H1 (cell line): Measurements from ENCODE around the gene RMND5A. TPM values are rescaled to one million over a fixed set of nuclear protein-coding genes. Genes with fewer than 3 reads are reported as not detected.

Experiments used
- CTCF ChIA-PET: fragments of 300-600 bp; sonication (Branson Sonifier 250); formaldehyde crosslinking; loops from one replicate; lab custom pipeline; 2021; ENCODE audit not compliant: partially characterized antibody; lab: Charles Lee
- POLR2A ChIA-PET: fragments of 300-600 bp; sonication (Branson Sonifier 250); formaldehyde crosslinking; loops from one replicate; lab custom pipeline; 2021; ENCODE audit warnings: inconsistent platforms; ENCODE audit not compliant: partially characterized antibody; lab: Charles Lee
- DNase-seq, 2 experiments: peaks; one replicate each; pipeline versions ENCODE4 v3.0.0 to v3.0.0-alpha.2; 2010 to 2022; ENCODE audit warnings: low spot score in 2 of 2, low read depth in 1 of 2, mixed read lengths in 1 of 2
- FAIRE-seq: peaks from 2 replicates; lab custom pipeline; 2011; peaks lifted over from hg19 to GRCh38; lab: Jason Lieb, UNC
- H2AFZ ChIP-seq: 2 replicates; pipeline ENCODE4 v1.8.1; 2012; ENCODE audit warnings: low read length, inconsistent platforms
- H2AK5ac ChIP-seq: 2 replicates; pipeline ENCODE4 v1.6.1; 2013; ENCODE audit warnings: low read depth, low read length
- H2BK120ac ChIP-seq: replicated peaks from 2 replicates; pipeline ENCODE3; 2013; ENCODE audit warnings: low read depth, low read length, inconsistent platforms
- H2BK12ac ChIP-seq: 2 replicates; pipeline ENCODE4 v1.6.1; 2013; ENCODE audit warnings: low read depth, low read length
- H2BK15ac ChIP-seq: 2 replicates; pipeline ENCODE4 v1.6.1; 2013; ENCODE audit warnings: low read length
- H2BK20ac ChIP-seq: 2 replicates; pipeline ENCODE4 v1.6.1; 2013; ENCODE audit warnings: low read length
- H2BK5ac ChIP-seq: 2 replicates; pipeline ENCODE4 v1.6.1; 2013; ENCODE audit warnings: low read depth, low read length
- H3K14ac ChIP-seq: 2 replicates; pipeline ENCODE4 v1.6.1; 2013; ENCODE audit warnings: inconsistent platforms; ENCODE audit not compliant: insufficient read length
- H3K18ac ChIP-seq: 2 replicates; pipeline ENCODE4 v1.6.1; 2013; ENCODE audit warnings: low read length; ENCODE audit errors: extremely low read depth
- H3K23ac ChIP-seq: 2 replicates; pipeline ENCODE4 v1.6.1; 2013; ENCODE audit warnings: inconsistent platforms; ENCODE audit not compliant: insufficient read length
- H3K23me2 ChIP-seq: 2 replicates; pipeline ENCODE4 v1.6.1; 2013; ENCODE audit warnings: low read depth, low read length
- H3K27ac ChIP-seq: 2 replicates; pipeline ENCODE4 v1.6.1; 2011; ENCODE audit warnings: low read depth, low read length, inconsistent platforms
- H3K27me3 ChIP-seq, 4 experiments: replicated peaks in 1 of 4; 1 replicate in 1 of 4; 2 replicates in 3 of 4; pipeline versions ENCODE4 v1.6.1 to v1.8.1; 2011 to 2013; ENCODE audit warnings: low read length in 3 of 4, mild to moderate bottlenecking in 3 of 4, inconsistent platforms in 2 of 4, mixed read lengths in 2 of 4, moderate library complexity in 1 of 4; ENCODE audit not compliant: control insufficient read depth in 3 of 4, insufficient read depth in 3 of 4; ENCODE audit errors: extremely low read depth in 1 of 4
- H3K36me3 ChIP-seq, 4 experiments: 2 replicates each; pipeline versions ENCODE4 v1.6.1 to v1.8.1; 2011 to 2013; ENCODE audit warnings: mild to moderate bottlenecking in 4 of 4, low read length in 3 of 4, moderate library complexity in 2 of 4, control low read depth in 1 of 4, inconsistent platforms in 1 of 4; ENCODE audit not compliant: insufficient read depth in 4 of 4, control insufficient read depth in 2 of 4
- H3K4ac ChIP-seq: replicated peaks from 2 replicates; pipeline ENCODE3; 2013; ENCODE audit warnings: low read length, low read depth, mixed read lengths, inconsistent platforms; ENCODE audit not compliant: insufficient read length
- H3K4me1 ChIP-seq, 4 experiments: replicated peaks in 1 of 4; 1 replicate in 1 of 4; 2 replicates in 3 of 4; pipeline versions ENCODE4 v1.6.1 to v1.8.1; 2011 to 2013; ENCODE audit warnings: low read length in 3 of 4, inconsistent platforms in 2 of 4, mixed read lengths in 1 of 4; ENCODE audit not compliant: insufficient read depth in 4 of 4, control insufficient read depth in 3 of 4
- H3K4me2 ChIP-seq, 2 experiments: 2 replicates each; pipeline versions ENCODE4 v1.6.1 to v1.8.1; 2011 to 2013; ENCODE audit warnings: low read depth in 2 of 2, low read length in 2 of 2, control low read depth in 1 of 2, inconsistent platforms in 1 of 2, mild to moderate bottlenecking in 1 of 2; ENCODE audit not compliant: insufficient read depth in 1 of 2
- H3K4me3 ChIP-seq, 4 experiments: fragments of 200-600, 300-600 bp in 1 of 4; sonication (generic), shearing (Covaris generic), sonication (Bioruptor Twin) in 1 of 4; 2 replicates each; pipeline versions ENCODE4 v1.5.1 to v1.8.1; 2011 to 2016; ENCODE audit warnings: low read length in 4 of 4, low read depth in 3 of 4, control low read depth in 2 of 4, inconsistent platforms in 2 of 4, mild to moderate bottlenecking in 2 of 4, mixed read lengths in 1 of 4, moderate library complexity in 1 of 4; ENCODE audit not compliant: insufficient read depth in 2 of 4; ENCODE audit errors: extremely low read depth in 1 of 4
- H3K56ac ChIP-seq: replicated peaks from 2 replicates; pipeline ENCODE3; 2013; ENCODE audit warnings: low read depth, mild to moderate bottlenecking, mixed read lengths, low read length, inconsistent platforms; ENCODE audit not compliant: insufficient read length
- H3K79me1 ChIP-seq: 2 replicates; pipeline ENCODE4 v1.6.1; 2013; ENCODE audit warnings: low read depth, low read length, control low read depth
- H3K79me2 ChIP-seq, 2 experiments: 2 replicates each; pipeline versions ENCODE4 v1.6.1 to v1.8.1; 2012 to 2013; ENCODE audit warnings: low read length in 2 of 2, mild to moderate bottlenecking in 2 of 2, inconsistent platforms in 1 of 2; ENCODE audit not compliant: insufficient read depth in 2 of 2, control insufficient read depth in 1 of 2
- H3K9ac ChIP-seq, 4 experiments: replicated peaks in 1 of 4; 1 replicate in 1 of 4; 2 replicates in 3 of 4; pipeline versions ENCODE4 v1.6.1 to v1.8.1; 2011 to 2013; ENCODE audit warnings: low read depth in 3 of 4, low read length in 3 of 4, control low read depth in 2 of 4, mild to moderate bottlenecking in 2 of 4, moderate library complexity in 2 of 4, inconsistent platforms in 1 of 4; ENCODE audit errors: extremely low read depth in 1 of 4
- H3K9me3 ChIP-seq, 2 experiments: 2 replicates each; pipeline versions ENCODE4 v1.6.1 to v1.8.1; 2012 to 2013; ENCODE audit warnings: mild to moderate bottlenecking in 2 of 2, moderate library complexity in 2 of 2, control low read depth in 1 of 2, inconsistent platforms in 1 of 2, low read depth in 1 of 2, low read length in 1 of 2, mixed read lengths in 1 of 2; ENCODE audit not compliant: insufficient read depth in 2 of 2
- H4K20me1 ChIP-seq, 2 experiments: replicated peaks in 1 of 2; 2 replicates each; pipeline versions ENCODE3 to v1.8.1; 2011 to 2013; ENCODE audit warnings: inconsistent platforms in 2 of 2, low read length in 2 of 2, mild to moderate bottlenecking in 1 of 2; ENCODE audit not compliant: insufficient read depth in 2 of 2, control insufficient read depth in 1 of 2
- H4K5ac ChIP-seq: 2 replicates; pipeline ENCODE4 v1.6.1; 2013; ENCODE audit warnings: low read length, low read depth, mixed read lengths, inconsistent platforms; ENCODE audit not compliant: insufficient read length
- H4K8ac ChIP-seq: 2 replicates; pipeline ENCODE4 v1.8.0; 2013; ENCODE audit warnings: mild to moderate bottlenecking, moderate library complexity, low read length, inconsistent platforms; ENCODE audit not compliant: insufficient read depth; ENCODE audit errors: extremely low read depth
- H4K91ac ChIP-seq: replicated peaks from 2 replicates; pipeline ENCODE3; 2013; ENCODE audit warnings: low read length, mixed read lengths, inconsistent platforms; ENCODE audit not compliant: insufficient read length
- BRCA1 ChIP-seq: IDR thresholded peaks from 2 replicates; pipeline ENCODE4 v1.6.1; 2012; ENCODE audit warnings: low read depth, low read length, improper control_type of control experiment
- CEBPB ChIP-seq: IDR thresholded peaks from 2 replicates; pipeline ENCODE4 v1.6.1; 2012; ENCODE audit warnings: low read depth, low read length
- KDM4A ChIP-seq: IDR thresholded peaks from one replicate; pipeline ENCODE4 v1.7.1; 2012; ENCODE audit warnings: low read depth, mild to moderate bottlenecking, moderate library complexity, low read length, inconsistent platforms; ENCODE audit not compliant: severe bottlenecking
- USF2 ChIP-seq: IDR thresholded peaks from 2 replicates; pipeline ENCODE4 v1.6.1; 2011; ENCODE audit warnings: low read length, improper control_type of control experiment
- WGBS, 2 experiments: shearing (Covaris generic) in 1 of 2; methylation state at CpG; one replicate each; pipeline versions ENCODE4 v1.1.6 to v1.1.7; 2013 to 2015; ENCODE audit warnings: low lambda C conversion rate in 2 of 2, mixed read lengths in 2 of 2, inconsistent platforms in 1 of 2, low coverage in 1 of 2, missing lambda C conversion rate in 1 of 2; ENCODE audit not compliant: insufficient replicate concordance in 2 of 2, insufficient coverage in 1 of 2, insufficient read length in 1 of 2; ENCODE audit errors: extremely low coverage in 1 of 2, missing lambda C conversion rate in 1 of 2; 5-methylcytosine and 5-hydroxymethylcytosine counted together
- polyA plus RNA-seq, 7 experiments: library from polyadenylated mRNA; depleted of rRNA in 3 of 7; stranded (reverse) in 5 of 7; unstranded in 2 of 7; fragments of >200 nt in 5 of 7; fragments of 200-250 nt in 2 of 7; gene quantifications; 1 replicate in 5 of 7; 2 replicates in 1 of 7; 4 replicates in 1 of 7; pipeline versions ENCODE4 v1.2.1 to v1.2.3, GENCODE V29; 2011 to 2013; ENCODE audit warnings: missing spikeins in 2 of 7, mixed read lengths in 2 of 7
- total RNA-seq: library from RNA; stranded (reverse); fragmentation: NEBNext Ultra II Directional; extraction: Animal tissue kit (Norgen Biotek cat#: 25700); gene quantifications from 2 replicates; pipeline ENCODE4 v1.2.1, GENCODE V29; 2021

Gene RMND5A
- total and polyA plus RNA-seq, 2 of the 8 experiments (the other 6 are each of a cell fraction or from before 2014, with no cell fraction given), result 21.0 to 66.2 TPM

DNA sequence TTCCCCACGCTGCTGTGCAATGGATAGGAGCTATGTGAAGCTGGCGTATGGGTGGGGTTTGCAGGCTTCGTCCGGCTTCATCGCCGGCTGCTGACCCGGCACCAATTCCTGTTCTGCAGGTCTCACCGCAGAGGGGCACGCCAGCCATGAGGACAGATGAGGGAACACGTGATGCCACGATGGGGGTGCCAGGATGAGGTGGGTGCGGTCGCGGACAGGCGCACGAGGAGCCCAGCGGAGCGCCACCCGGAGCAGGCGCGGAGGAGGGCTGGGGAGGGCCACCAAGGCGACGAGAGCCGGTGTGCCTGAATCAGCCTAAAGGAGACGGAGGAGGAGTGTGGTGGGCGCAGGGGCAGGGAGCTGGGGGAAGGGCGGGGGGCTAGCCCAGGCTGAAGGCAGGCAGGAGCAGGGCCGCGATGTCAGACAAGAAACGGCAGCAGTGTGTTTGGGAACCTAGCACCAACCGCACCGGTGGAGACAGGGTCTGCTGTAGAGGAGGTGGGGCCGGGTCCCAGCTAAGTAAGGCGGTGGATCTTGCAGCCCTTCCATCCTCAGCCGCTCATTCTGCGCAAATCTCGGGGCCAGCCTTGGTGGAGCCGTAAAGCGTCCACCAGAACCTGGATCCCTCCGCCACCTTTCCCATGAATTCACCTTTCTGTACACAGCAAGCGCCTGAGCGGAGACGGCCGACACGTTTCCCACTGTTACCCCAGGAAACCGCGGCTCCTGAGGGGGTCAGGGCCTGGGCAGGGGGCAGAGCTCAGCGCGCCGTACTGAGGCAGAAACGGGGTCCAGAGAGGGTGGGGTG, 87.6 kb downstream of the RMND5A start:
- no peak overlapping the region for H3K14ac ChIP-seq
- 0 out of 2 replicates have a peak overlapping the region, but pooled peaks have one; percentile 24 for H3K18ac ChIP-seq
- peak overlapping the region; percentile 46; the same call in 1 of the 2 replicates for H2BK15ac ChIP-seq
- H3K36me3 ChIP-seq, result no peaks in the 10 kb centered on the region
- peak overlapping the region in 1 of 4 experiments; percentile 13; a peak in 2 of 7 replicates for H3K9ac ChIP-seq
- H2BK12ac ChIP-seq, result peak overlapping the region; percentile 46; the same call in 1 of the 2 replicates
- no peak overlapping the region for H4K5ac ChIP-seq
- peaks cover 0 to 20% (median 12%) of the 10 kb centered on the region in 4 experiments; a peak in 5 of 7 replicates for H3K27me3 ChIP-seq
- peak overlapping the region; percentile 19 to 68 (median 46) for H3K4me3 ChIP-seq
- no peak overlapping the region for H4K8ac ChIP-seq
- H4K20me1 ChIP-seq, result no peaks in the 10 kb centered on the region
- H3K79me1 ChIP-seq, result no peaks in the 10 kb centered on the region
- H2AK5ac ChIP-seq, result no peak overlapping the region
- no peak overlapping the region for H3K23ac ChIP-seq
- H3K79me2 ChIP-seq, result no peaks in the 10 kb centered on the region
- ChIA-PET CTCF (interaction anchor here (0.6 to 1.8 kb wide), 11 partner anchors 10 to 43 kb away, joined by 3 to 7 read pairs (median 3); no protein-coding TSS in a partner anchor), POLR2A (interaction anchor here (1.0 to 1.6 kb wide), 4 partner anchors 17 to 366 kb away, joined by 3 to 5 read pairs (median 3); partner anchors contain the start of gene KDM3A)
- DNase-seq, result peak in 1 of 2 experiments; percentile 73
- no peak overlapping the region for H4K91ac ChIP-seq
- no peak overlapping the region for H3K27ac ChIP-seq
- H3K4me2 ChIP-seq, result peak overlapping the region; percentile 78 to 96
- peaks cover 8% of the 10 kb centered on the region; the same call in 1 of the 2 replicates for H3K23me2 ChIP-seq
- peaks cover 0 to 3% (median 1%) of the 10 kb centered on the region in 4 experiments; a peak in 1 of 7 replicates for H3K4me1 ChIP-seq
- no peak overlapping the region for H2BK120ac ChIP-seq
- no peak overlapping the region for H2BK20ac ChIP-seq
- no peak overlapping the region for H3K4ac ChIP-seq
- H2BK5ac ChIP-seq, result no peak overlapping the region
- H3K9me3 ChIP-seq, result no peaks in the 10 kb centered on the region
- no peak for FAIRE-seq
- peak overlapping the region; percentile 82 for H2AFZ ChIP-seq
- 3% methylated on average over 41 of the region's 51 CpGs; no CpG with 5 or more reads in 1 of the 2 experiments for WGBS, 2 experiments
- H3K56ac ChIP-seq, result no peak overlapping the region
- TF ChIP-seq CEBPB, result no peak
- no peak for TF ChIP-seq BRCA1
- TF ChIP-seq USF2, result peak; percentile 66
- peak; percentile 98 for TF ChIP-seq KDM4A
